Stimulated activated CD8-positive, alpha-beta memory T cell treated with anti-CD3 and anti-CD28 coated beads, Interleukin-15, amount 100 ng/mL, for 48 hours (primary cell): ENCODE measurements around the gene TRABD2B.

ENCODE experiments used
- DNase-seq, 2 donors: peaks; one replicate each; pipeline ENCODE4 v3.0.0-alpha.2; 2020; ENCODE audit warnings: low read depth in 2 of 2

The TRABD2B gene

GRCh38 chr1:47850451-47850850 lies 146.7 kb downstream of the TRABD2B start:
- DNase-seq, result no peak

- no peak for DNase-seq
Observed at GRCh38 chr1:47849591-47850261, 147.5 kb downstream of the TRABD2B start.

- DNase-seq, result no peak
Observed at GRCh38 chr1:47849005-47849521, 148.1 kb downstream of the TRABD2B start.

- DNase-seq, result no peak
Observed at GRCh38 chr1:47847763-47848162, 149.4 kb downstream of the TRABD2B start.

GRCh38 chr1:47844558-47844955 lies 152.6 kb downstream of the TRABD2B start:
- DNase-seq, result no peak

GRCh38 chr1:47843781-47844557 lies 153.2 kb downstream of the TRABD2B start:
- no peak for DNase-seq

- DNase-seq, result no peak
Observed at GRCh38 chr1:47843059-47843458, 154.1 kb downstream of the TRABD2B start.

GRCh38 chr1:47842228-47842919 lies 154.8 kb downstream of the TRABD2B start:
- DNase-seq, result no peak

GRCh38 chr1:47841356-47841755 lies 155.8 kb downstream of the TRABD2B start:
- no peak for DNase-seq

- DNase-seq, result no peak
Observed at GRCh38 chr1:47840393-47841190, 156.6 kb downstream of the TRABD2B start.

GRCh38 chr1:47839433-47839760 lies 157.8 kb downstream of the TRABD2B start:
- no peak for DNase-seq

- no peak for DNase-seq
Observed at GRCh38 chr1:47838562-47839432, 158.4 kb downstream of the TRABD2B start.

GRCh38 chr1:47837866-47838561 lies 159.2 kb downstream of the TRABD2B start:
- no peak for DNase-seq

- no peak for DNase-seq
Observed at GRCh38 chr1:47837056-47837830, 159.9 kb downstream of the TRABD2B start.

- DNase-seq, result no peak
Observed at GRCh38 chr1:47835409-47835808, 161.8 kb downstream of the TRABD2B start.

- no peak for DNase-seq
Observed at GRCh38 chr1:47834326-47834725, 162.9 kb downstream of the TRABD2B start.

- no peak for DNase-seq
Observed at GRCh38 chr1:47830641-47831333, 166.4 kb downstream of the TRABD2B start.

- no peak for DNase-seq
Observed at GRCh38 chr1:47830021-47830420, 167.2 kb downstream of the TRABD2B start.

- DNase-seq, result no peak
Observed at GRCh38 chr1:47828978-47829377, 168.2 kb downstream of the TRABD2B start.
